ENCODE data around the gene SURF1. TPM values are rescaled to one million over a fixed set of nuclear protein-coding genes. Genes with fewer than 3 reads are reported as not detected.
"Not testable (repeated sequence)": the region's sequence is repeated elsewhere in the genome, so short reads cannot be mapped to it uniquely, and the experiment has no call there.

The SURF1 gene
- 59.9 TPM for total RNA-seq

- DNase-seq (ENCODE audit: low spot score) (peak; percentile 90), ATAC-seq (peak; percentile 87)
Measured at GRCh38 chr9:133356391-133357091, at the start of gene SURF1, which contains the start of gene SURF2. SURF1 (minus strand) TSS chr9:133356487; CDS start chr9:133356453, 34 bp downstream. SURF2 (plus strand) TSS chr9:133356550; CDS start chr9:133356593, 43 bp downstream.

- DNase-seq (ENCODE audit: low spot score) = no peak
- ATAC-seq = peak; percentile 16
Measured at GRCh38 chr9:133405508-133406438, 49.5 kb upstream of the SURF1 start.

DNA sequence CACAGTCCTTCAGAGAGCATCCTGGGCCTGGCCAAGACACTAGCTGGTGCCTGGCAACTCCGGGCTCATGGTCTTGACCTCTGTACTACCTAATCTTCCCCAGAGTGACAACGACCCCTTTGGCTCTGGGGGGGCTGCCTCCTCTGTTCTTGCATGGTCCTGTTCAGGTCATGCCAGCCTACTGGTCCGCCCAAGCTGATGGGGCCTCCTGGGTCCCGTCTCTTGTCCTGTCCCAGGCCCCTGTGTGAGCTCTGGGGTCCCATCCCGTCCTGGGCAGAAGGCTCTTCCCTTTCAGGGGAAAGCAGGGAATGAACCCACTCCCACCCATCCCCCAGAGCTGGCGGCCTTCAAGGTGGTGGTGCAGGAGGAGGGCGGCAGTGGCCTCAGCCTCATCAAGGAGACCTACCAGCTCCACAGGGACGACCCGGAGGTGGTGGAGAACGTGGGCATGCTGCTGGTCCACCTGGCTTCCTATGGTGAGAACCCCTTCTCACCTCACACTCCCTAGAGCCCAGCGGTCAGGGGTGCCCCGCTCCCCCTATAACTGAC is 48.2 kb upstream of the SURF1 start:
- DNase-seq (ENCODE audit: low spot score) = no peak
- no peak for ATAC-seq

- ATAC-seq = peak; percentile 77
- peak; percentile 59 for DNase-seq (ENCODE audit: low spot score)
Measured at GRCh38 chr9:133403766-133404453, 47.6 kb upstream of the SURF1 start.

DNA sequence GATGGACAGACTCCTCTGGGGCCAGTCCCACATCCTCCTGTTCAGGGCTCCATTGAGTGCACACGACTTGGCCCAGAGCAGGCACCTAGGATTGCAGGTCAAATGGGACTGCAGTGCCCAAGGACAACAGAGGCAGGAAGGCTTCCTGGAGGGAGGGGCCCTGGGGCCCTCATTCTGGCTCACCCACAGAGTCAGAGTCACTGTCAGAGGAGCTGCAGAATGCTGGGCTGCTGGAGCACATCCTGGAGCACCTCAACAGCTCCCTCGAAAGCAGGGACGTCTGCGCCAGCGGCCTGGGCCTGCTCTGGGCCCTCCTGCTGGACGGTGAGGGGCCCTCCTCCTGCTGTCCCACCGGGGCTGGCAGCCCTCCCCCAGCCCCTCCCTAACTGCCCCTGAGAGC is 46.4 kb upstream of the SURF1 start:
- no peak for DNase-seq (ENCODE audit: low spot score)
- ATAC-seq = no peak

GRCh38 chr9:133401588-133401987 is 45.3 kb upstream of the SURF1 start:
- DNase-seq (ENCODE audit: low spot score) (no peak), ATAC-seq (no peak)

DNA sequence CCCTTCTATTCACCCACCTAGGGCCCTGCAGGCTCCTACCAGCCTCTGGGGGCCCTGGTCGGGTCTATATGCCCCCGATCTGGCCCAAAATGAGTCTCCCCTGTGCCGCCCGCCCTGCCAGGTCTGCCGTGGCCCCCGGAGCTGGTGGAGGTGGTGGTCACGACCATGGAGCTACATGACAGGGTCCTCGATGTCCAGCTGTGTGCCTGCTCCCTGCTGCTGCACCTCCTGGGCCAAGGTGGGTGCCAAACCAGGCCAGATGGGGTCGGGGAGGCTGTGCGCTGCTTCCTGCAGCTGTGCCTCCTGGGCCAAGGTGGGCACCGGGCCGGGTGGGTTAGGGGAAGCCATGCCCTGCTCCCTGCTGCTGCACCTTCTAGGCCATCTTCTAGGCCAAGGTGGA is 44.0 kb upstream of the SURF1 start:
- DNase-seq (ENCODE audit: low spot score) = no peak

DNA sequence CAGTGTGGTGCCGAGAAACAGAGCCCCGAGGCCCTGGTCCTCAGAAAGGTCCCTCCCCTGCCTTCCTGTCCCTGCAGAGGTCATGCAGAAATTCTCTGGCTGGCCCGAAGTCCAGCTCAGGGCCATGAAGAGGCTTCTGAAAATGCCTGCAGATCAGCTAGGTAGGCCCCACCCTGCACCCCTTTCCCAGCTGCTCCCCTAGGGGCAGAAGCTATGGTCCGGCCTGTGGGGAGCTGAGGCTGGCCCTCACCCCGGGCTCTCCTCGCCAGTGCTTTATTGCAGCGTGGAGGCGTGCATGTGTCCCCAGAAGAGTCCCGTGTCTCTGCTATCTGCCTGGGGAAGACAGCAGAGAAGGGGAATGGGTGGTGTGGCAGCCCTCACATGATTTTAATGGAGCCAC is 41.6 kb upstream of the SURF1 start:
- no peak for ATAC-seq
- DNase-seq (ENCODE audit: low spot score) = no peak

More for the DNA sequence above, 44.0 kb upstream of the SURF1 start:
- no peak for ATAC-seq

GRCh38 chr9:133397370-133397769 is 41.1 kb upstream of the SURF1 start:
- ATAC-seq (no peak), DNase-seq (ENCODE audit: low spot score) (no peak)

DNA sequence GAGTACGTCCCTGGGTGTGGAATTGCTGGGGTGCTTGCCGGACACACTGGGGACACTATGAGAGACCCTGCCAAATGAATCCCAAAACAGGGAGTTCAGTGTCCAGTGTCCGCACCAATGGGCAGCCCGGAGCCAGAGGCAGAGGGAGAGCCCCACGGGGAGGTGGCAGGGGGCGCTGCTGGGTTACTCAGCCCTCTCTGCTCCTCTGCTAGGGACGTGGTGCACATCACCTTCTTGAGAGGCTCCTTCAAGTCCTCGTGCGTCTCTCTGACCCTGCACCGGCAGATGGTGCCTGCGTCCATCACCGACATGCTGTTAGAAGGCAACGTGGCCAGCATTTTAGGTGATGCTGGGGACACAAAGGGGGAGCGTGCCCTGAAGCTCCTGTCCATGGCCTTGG is 40.7 kb upstream of the SURF1 start:
- DNase-seq (ENCODE audit: low spot score) (no peak), ATAC-seq (peak; percentile 45)

- DNase-seq (ENCODE audit: low spot score) (no peak), ATAC-seq (peak; percentile 24)
Measured at GRCh38 chr9:133394687-133395271, 38.5 kb upstream of the SURF1 start.

- DNase-seq (ENCODE audit: low spot score) = no peak
- ATAC-seq = no peak
Measured at GRCh38 chr9:133393399-133393798, 37.1 kb upstream of the SURF1 start.

DNA sequence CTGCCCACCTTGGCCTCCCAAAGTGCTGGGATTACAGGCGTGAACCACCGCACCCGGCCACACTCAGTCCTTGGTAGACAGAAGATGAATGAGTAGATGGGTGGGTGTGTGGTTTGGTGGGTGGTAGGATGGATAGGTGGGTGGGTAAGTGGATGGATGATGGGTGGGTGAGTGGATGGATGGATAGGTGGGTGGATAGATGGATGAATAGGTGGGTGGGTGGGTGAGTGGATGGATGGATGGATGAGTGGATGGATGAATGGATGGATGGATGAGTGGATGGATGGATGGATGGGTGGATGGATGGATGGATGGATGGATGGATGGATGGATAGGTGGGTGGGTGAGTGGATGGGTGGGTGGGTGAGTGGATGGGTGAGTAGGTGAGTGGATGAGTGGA is 36.0 kb upstream of the SURF1 start:
- ATAC-seq = not testable (repeated sequence)

DNA sequence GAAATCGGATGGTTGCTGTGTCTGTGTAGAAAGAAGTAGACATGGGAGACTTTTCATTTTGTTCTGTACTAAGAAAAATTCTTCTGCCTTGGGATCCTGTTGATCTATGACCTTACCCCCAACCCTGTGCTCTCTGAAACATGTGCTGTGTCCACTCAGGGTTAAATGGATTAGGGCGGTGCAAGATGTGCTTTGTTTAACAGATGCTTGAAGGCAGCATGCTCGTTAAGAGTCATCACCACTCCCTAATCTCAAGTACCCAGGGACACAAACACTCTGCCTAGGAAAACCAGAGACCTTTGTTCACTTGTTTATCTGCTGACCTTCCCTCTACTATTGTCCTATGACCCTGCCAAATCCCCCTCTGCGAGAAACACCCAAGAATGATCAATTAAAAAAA is 35.2 kb upstream of the SURF1 start:
- DNase-seq (ENCODE audit: low spot score); ATAC-seq: not testable (repeated sequence)

More for the DNA sequence above, 36.0 kb upstream of the SURF1 start:
- DNase-seq (ENCODE audit: low spot score) = not testable (repeated sequence)

GRCh38 chr9:133390713-133391112 is 34.4 kb upstream of the SURF1 start:
- no peak for ATAC-seq

DNA sequence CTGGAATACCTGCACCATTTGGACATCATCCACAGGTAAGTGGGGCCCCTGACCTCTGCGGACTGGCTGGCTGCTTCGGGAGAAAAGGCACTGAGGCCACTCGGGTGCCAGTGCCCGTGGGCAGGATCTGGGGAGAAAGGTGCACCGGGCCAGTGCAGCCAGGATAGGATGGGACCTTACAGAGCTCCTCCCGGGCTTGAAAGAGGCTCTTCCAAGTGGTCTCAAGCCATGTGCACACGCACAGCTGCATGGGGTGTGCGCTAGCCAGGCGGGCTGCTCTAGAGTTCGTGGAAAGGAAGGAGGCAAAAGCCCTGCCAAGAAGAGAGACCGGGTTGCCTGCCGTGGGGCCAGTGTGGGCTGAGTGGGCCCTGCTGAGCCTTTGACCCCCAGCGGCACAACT is 33.3 kb upstream of the SURF1 start:
- ATAC-seq = no peak
- no peak for DNase-seq (ENCODE audit: low spot score)

More at GRCh38 chr9:133390713-133391112, 34.4 kb upstream of the SURF1 start:
- DNase-seq (ENCODE audit: low spot score) = no peak

- no peak for ATAC-seq
- no peak for DNase-seq (ENCODE audit: low spot score)
Measured at GRCh38 chr9:133389025-133389557, 32.8 kb upstream of the SURF1 start.

DNA sequence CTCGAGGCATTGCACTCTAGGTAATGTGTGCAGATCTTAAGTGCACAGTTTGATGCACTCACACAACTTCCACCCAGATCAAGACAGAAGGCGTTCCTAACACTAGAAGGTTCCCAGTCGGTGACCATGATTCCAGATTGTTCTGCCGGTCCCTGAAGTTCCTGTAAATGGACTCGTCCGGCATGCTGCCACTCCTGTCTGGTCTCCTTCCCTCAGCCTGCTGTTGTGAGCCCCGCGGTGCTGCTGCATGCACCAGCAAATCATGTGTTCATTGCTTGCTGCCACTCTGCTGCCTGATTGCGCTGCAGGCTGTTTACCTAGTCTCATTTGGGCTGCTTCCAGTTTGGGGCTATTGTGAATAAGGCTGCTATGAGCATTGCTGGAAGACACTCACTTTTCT is 31.4 kb upstream of the SURF1 start:
- DNase-seq (ENCODE audit: low spot score) (no peak), ATAC-seq (no peak)

DNA sequence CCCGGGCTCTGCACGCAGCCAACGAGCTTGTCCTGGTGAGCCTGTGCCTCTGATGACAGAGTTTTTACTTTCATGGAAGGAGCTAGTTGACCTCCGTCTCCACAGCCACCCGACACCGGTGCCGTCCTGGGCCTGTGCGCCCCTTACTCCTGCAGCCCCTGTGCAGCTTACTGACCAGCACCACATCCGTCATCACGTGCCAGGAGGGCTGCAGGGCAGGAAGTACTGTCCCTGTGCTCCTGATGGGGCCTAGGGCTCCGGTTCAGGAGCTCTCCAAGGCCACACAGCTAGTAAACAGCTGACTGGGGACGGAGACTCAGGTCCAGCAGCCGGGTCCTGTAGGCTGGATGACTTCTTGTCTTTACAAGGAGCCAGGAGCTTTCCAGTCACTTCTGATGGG is 30.1 kb upstream of the SURF1 start:
- no peak for ATAC-seq
- no peak for DNase-seq (ENCODE audit: low spot score)

GRCh38 chr9:133385452-133385851 is 29.2 kb upstream of the SURF1 start:
- DNase-seq (ENCODE audit: low spot score) (no peak), ATAC-seq (no peak)

Measured in left lobe of liver (tissue), 2 donors.